Neural cell (in vitro differentiated cells): ENCODE data around the gene ENTPD3. TPM values are rescaled to one million over a fixed set of nuclear protein-coding genes. Genes with fewer than 3 reads are reported as not detected.

Experiments
- H2AFZ ChIP-seq: fragments of 200-600, 300-800 bp; sonication (generic), shearing (Covaris generic); 2 replicates; pipeline ENCODE4 v1.6.0; 2014; ENCODE audit warnings: low read depth, mild to moderate bottlenecking, antibody characterized with exemption, low read length, moderate library complexity
- H3F3A ChIP-seq: fragments of 200-600 bp; shearing (Covaris generic); 2 replicates; pipeline ENCODE4 v1.6.1; 2016; ENCODE audit warnings: mild to moderate bottlenecking, moderate library complexity, mixed read lengths, antibody characterized with exemption, low read length; ENCODE audit not compliant: insufficient read depth, poor library complexity, severe bottlenecking
- H3K27ac ChIP-seq: fragments of 200-600, 300-800 bp; sonication (generic), shearing (Covaris generic); 2 replicates; pipeline ENCODE4 v1.5.1; 2014; ENCODE audit warnings: mild to moderate bottlenecking, low read length, moderate library complexity
- H3K27me3 ChIP-seq: fragments of 300-800, 200-600 bp; sonication (generic), shearing (Covaris generic); 2 replicates; pipeline ENCODE4 v1.6.0; 2014; ENCODE audit warnings: mild to moderate bottlenecking, low read depth, low read length, moderate library complexity; ENCODE audit not compliant: insufficient read depth
- H3K36me3 ChIP-seq: fragments of 300-800, 200-600 bp; sonication (generic), shearing (Covaris generic); 2 replicates; pipeline ENCODE4 v1.5.1; 2014; ENCODE audit warnings: mild to moderate bottlenecking, antibody characterized with exemption, low read length, moderate library complexity; ENCODE audit not compliant: insufficient read depth
- H3K4me2 ChIP-seq: fragments of 300-800, 200-600 bp; sonication (generic), shearing (Covaris generic); 2 replicates; pipeline ENCODE4 v1.6.0; 2014; ENCODE audit warnings: mild to moderate bottlenecking, low read length
- H3K4me3 ChIP-seq: fragments of 300-800, 200-600 bp; sonication (generic), shearing (Covaris generic); 2 replicates; pipeline ENCODE4 v1.5.1; 2014; ENCODE audit warnings: mild to moderate bottlenecking, low read length, moderate library complexity
- H3K79me2 ChIP-seq: fragments of 200-600 bp; shearing (Covaris generic); replicated peaks from 2 replicates; pipeline ENCODE4 v1.6.0; 2014; ENCODE audit warnings: mild to moderate bottlenecking, low read length, moderate library complexity; ENCODE audit not compliant: insufficient read depth
- H3K9ac ChIP-seq: fragments of 300-800, 200-600 bp; sonication (generic), shearing (Covaris generic); 2 replicates; pipeline ENCODE4 v1.6.1; 2016; ENCODE audit warnings: mild to moderate bottlenecking, low read length, mixed read lengths
- H3K9me2 ChIP-seq: fragments of 200-600 bp; shearing (Covaris generic); 2 replicates; pipeline ENCODE4 v1.6.1; 2016; ENCODE audit warnings: mild to moderate bottlenecking, low read length, mixed read lengths; ENCODE audit not compliant: insufficient read depth
- H3K9me3 ChIP-seq: fragments of 200-600, 300-800 bp; sonication (generic), shearing (Covaris generic); 2 replicates; pipeline ENCODE4 v1.6.1; 2016; ENCODE audit warnings: mild to moderate bottlenecking, mixed run types, low read length, moderate library complexity, mixed read lengths
- H4K20me1 ChIP-seq: fragments of 200-600 bp; shearing (Covaris generic); 2 replicates; pipeline ENCODE4 v1.6.1; 2016; ENCODE audit warnings: mild to moderate bottlenecking, mixed run types; ENCODE audit not compliant: insufficient read depth
- CTCF ChIP-seq: fragments of 450-650 bp; IDR thresholded peaks from 2 replicates; pipeline ENCODE4 v1.5.1; 2014; ENCODE audit warnings: antibody characterized with exemption, mild to moderate bottlenecking, moderate library complexity; ENCODE audit not compliant: poor library complexity, severe bottlenecking
- EP300 ChIP-seq: fragments of 450-650 bp; conservative IDR thresholded peaks from 2 replicates; pipeline ENCODE4 v1.6.1; 2014; ENCODE audit warnings: antibody characterized with exemption, mild to moderate bottlenecking, moderate library complexity; ENCODE audit not compliant: poor library complexity, severe bottlenecking
- EZH2 ChIP-seq: fragments of 200-600, 300-800 bp; shearing (Covaris generic), sonication (generic); IDR thresholded peaks from 2 replicates; pipeline ENCODE4 v1.6.1; 2014; ENCODE audit warnings: antibody characterized with exemption, low read length, borderline replicate concordance, mild to moderate bottlenecking; ENCODE audit not compliant: insufficient read depth, poor library complexity, severe bottlenecking
- MXI1 ChIP-seq: fragments of 450-650 bp; conservative IDR thresholded peaks from 2 replicates; pipeline ENCODE4 v1.6.1; 2014; ENCODE audit warnings: antibody characterized with exemption, mild to moderate bottlenecking; ENCODE audit not compliant: poor library complexity, severe bottlenecking
- POLR2AphosphoS5 ChIP-seq: IDR thresholded peaks from 2 replicates; pipeline ENCODE4 v1.6.1; 2012
- RAD21 ChIP-seq: fragments of 450-650 bp; conservative IDR thresholded peaks from 2 replicates; pipeline ENCODE4 v1.6.1; 2014; ENCODE audit warnings: antibody characterized with exemption, mild to moderate bottlenecking, moderate library complexity
- REST ChIP-seq: IDR thresholded peaks from 2 replicates; pipeline ENCODE4 v1.6.1; 2012; ENCODE audit warnings: borderline replicate concordance
- SMC3 ChIP-seq: fragments of 450-650 bp; conservative IDR thresholded peaks from 2 replicates; pipeline ENCODE4 v1.6.1; 2014; ENCODE audit warnings: antibody characterized with exemption, mild to moderate bottlenecking, moderate library complexity; ENCODE audit not compliant: poor library complexity
- TAF1 ChIP-seq: IDR thresholded peaks from 2 replicates; pipeline ENCODE4 v1.6.1; 2012; ENCODE audit warnings: low read depth
- polyA plus RNA-seq: library from polyadenylated mRNA; depleted of rRNA; stranded (reverse); fragments of >200 nt; gene quantifications from 2 replicates; pipeline ENCODE4 v1.2.3, GENCODE V29; 2014

The ENTPD3 gene
- polyA plus RNA-seq, 1 donor from 2014 or later, result 2.8 TPM

GRCh38 chr3:40382617-40382979, 4.4 kb upstream of the ENTPD3 start:
- Histone ChIP-seq H3K9me2 (no peaks in the 10 kb centered on the region), H3K4me3 (no peak overlapping the region), H3K9ac (no peak overlapping the region), H2AFZ (no peak overlapping the region), H3K9me3 (no peaks in the 10 kb centered on the region), H3K36me3 (no peaks in the 10 kb centered on the region), H3K27ac (no peak overlapping the region), H3K79me2 (no peaks in the 10 kb centered on the region), H3F3A (no peaks in the 10 kb centered on the region), H4K20me1 (no peaks in the 10 kb centered on the region), H3K4me2 (no peak overlapping the region), H3K27me3 (peaks cover 19% of the 10 kb centered on the region)
- TF ChIP-seq POLR2AphosphoS5 (no peak), CTCF (no peak), MXI1 (no peak), RAD21 (no peak), EP300 (no peak), SMC3 (no peak), EZH2 (no peak), TAF1 (no peak), REST (no peak)

- Histone ChIP-seq H3K9me2 (no peaks in the 10 kb centered on the region), H3K9me3 (no peaks in the 10 kb centered on the region), H3K79me2 (no peaks in the 10 kb centered on the region), H3K36me3 (no peaks in the 10 kb centered on the region), H3K4me3 (no peak overlapping the region), H4K20me1 (no peaks in the 10 kb centered on the region), H3K27ac (no peak overlapping the region), H3F3A (no peaks in the 10 kb centered on the region), H3K9ac (no peak overlapping the region), H3K27me3 (peaks cover 32% of the 10 kb centered on the region), H2AFZ (no peak overlapping the region), H3K4me2 (no peak overlapping the region)
- no peak for TF ChIP-seq RAD21
- TF ChIP-seq EP300, result no peak
- TF ChIP-seq TAF1, result no peak
- TF ChIP-seq POLR2AphosphoS5, result no peak
- no peak for TF ChIP-seq SMC3
- no peak for TF ChIP-seq EZH2
- TF ChIP-seq REST, result no peak
- no peak for TF ChIP-seq CTCF
- TF ChIP-seq MXI1, result no peak
These were observed 771 bp upstream of the ENTPD3 start for GRCh38 chr3:40386213-40386612.
